ENCODE results near the gene KAT2A.

DNA sequence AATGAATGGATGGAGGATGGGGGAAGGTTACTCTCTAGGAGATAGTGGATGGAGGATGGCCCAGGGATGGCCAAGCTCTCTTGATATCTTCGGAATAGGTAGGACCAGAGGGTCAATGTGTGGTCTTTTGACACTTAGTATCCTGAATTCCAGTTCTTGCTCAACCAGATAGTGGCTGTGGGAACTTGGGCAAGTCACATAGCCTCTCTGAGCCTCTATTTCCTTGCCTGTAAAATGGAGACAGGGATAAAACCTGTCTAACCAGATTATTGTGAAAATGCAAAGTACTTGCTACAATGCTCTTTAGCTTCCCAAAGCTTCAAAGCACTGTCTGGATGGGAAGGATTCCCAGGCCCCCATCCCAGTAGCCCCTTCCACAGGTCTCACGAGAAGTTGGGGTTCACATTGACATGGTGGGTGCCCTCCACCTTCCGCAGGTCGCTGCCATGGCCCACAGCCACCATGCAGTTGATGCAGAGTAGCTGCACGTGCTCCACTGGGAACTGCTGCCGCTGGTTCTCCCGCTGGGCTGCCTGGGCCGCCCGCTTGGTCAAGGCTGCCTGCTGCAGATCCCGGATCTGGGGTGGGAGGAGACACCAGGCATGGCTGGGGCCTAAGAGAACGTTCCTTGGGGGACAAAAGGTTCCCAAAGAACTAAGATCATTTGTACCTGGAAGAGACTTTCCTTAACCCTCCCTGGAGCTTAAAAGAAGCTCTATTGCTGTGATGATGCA lies 17.8 kb downstream of the KAT2A start:
- TF ChIP-seq, protein P1, sequence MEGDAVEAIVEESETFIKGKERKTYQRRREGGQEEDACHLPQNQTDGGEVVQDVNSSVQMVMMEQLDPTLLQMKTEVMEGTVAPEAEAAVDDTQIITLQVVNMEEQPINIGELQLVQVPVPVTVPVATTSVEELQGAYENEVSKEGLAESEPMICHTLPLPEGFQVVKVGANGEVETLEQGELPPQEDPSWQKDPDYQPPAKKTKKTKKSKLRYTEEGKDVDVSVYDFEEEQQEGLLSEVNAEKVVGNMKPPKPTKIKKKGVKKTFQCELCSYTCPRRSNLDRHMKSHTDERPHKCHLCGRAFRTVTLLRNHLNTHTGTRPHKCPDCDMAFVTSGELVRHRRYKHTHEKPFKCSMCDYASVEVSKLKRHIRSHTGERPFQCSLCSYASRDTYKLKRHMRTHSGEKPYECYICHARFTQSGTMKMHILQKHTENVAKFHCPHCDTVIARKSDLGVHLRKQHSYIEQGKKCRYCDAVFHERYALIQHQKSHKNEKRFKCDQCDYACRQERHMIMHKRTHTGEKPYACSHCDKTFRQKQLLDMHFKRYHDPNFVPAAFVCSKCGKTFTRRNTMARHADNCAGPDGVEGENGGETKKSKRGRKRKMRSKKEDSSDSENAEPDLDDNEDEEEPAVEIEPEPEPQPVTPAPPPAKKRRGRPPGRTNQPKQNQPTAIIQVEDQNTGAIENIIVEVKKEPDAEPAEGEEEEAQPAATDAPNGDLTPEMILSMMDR (IDR thresholded peaks at IDR 0.05), result no peak
- TF ChIP-seq POLR2AphosphoS5 (IDR thresholded peaks at IDR 0.05) (no peak), POLR2A (IDR thresholded peaks at IDR 0.05) (no peak)
